ENCODE measurements around the gene GLUL.

- TF ChIP-seq CTCF (IDR thresholded peaks at IDR 0.05; ENCODE audit: low read depth, low read length) (no peak), EZH2phosphoT487 (IDR thresholded peaks at IDR 0.05; ENCODE audit: low read depth) (no peak)
These were observed 39.7 kb upstream of the GLUL start for GRCh38 chr1:182431278-182431677.
